SK-N-MC (cell line): ENCODE results near the gene C1RL.

Experiments
- EZH2 ChIP-seq: fragments of 200-600 bp; sonication (generic); IDR thresholded peaks from one replicate; pipeline ENCODE4 v1.6.1; 2017; ENCODE audit warnings: antibody characterized with exemption
- POLR2AphosphoS5 ChIP-seq: IDR thresholded peaks from 2 replicates; pipeline ENCODE4 v1.6.1; 2012; ENCODE audit warnings: mild to moderate bottlenecking, low read depth, low read length, borderline replicate concordance

DNA sequence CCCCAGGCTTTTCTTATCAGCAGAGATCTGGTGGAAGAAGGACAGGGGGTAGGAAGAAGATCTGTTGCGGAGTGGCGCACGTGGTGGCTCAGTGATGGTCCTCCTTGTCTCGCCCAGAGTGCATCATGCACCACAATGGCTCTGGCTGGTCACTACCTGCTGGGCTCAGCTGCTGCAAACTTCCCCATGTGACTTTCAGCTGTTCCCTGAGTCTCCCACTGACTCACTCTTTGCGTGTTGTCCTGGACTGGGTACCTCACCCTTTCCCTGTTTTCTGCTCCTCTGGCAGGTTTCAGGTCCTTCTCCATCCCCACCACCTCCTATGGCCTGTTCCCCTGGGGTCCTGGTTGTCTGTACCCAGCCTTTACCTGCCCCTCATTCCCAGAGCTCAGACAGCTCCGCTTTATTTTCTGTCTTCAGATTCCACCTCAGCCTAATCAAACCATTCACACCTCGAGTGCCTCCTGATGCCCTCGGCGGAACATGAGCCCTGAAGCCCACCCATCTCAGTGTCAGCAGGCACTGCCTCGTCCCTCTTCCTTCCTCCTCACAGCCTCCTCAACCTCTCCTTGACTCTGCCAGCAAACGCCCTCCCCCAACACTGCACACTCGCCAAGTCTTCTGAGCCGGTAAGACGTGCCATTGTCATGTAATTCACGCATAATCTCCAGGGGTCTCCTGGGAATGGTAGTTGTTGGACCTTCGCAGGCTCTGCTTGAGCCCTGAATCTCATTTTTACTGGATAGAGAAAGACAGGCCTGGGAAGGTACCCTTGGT, 18.6 kb downstream of the C1RL start:
- TF ChIP-seq EZH2 (no peak), POLR2AphosphoS5 (no peak)
